Naive thymus-derived CD4-positive, alpha-beta T cell (primary cell): ENCODE data around the gene ANKRD44. TPM values are rescaled to one million over a fixed set of nuclear protein-coding genes. Genes with fewer than 3 reads are reported as not detected.
A peak's percentile ranks its signal among the peaks of the same experiment; 100 is the strongest.
"Not testable (repeated sequence)": the region's sequence is repeated elsewhere in the genome, so short reads cannot be mapped to it uniquely, and the experiment has no call there.

Experiments
- ATAC-seq: fragments of 150-1000 bp; cut with Tn5 transposase; 2 replicates; pipeline ENCODE4 v1.10.0; 2021; ENCODE audit warnings: mild to moderate bottlenecking, moderate library complexity
- CTCF ChIA-PET: fragments of 350-600 bp; sonication (Branson Sonifier 250); formaldehyde crosslinking; loops from one replicate; lab custom pipeline; 2021; ENCODE audit warnings: antibody characterized with exemption; lab: Charles Lee
- POLR2A ChIA-PET: fragments of 350-600 bp; sonication (Branson Sonifier 250); formaldehyde crosslinking; loops from one replicate; lab custom pipeline; 2021; ENCODE audit warnings: antibody characterized with exemption, inconsistent platforms; lab: Charles Lee
- DNase-seq, 9 donors: peaks; one replicate each; pipeline versions ENCODE4 v3.0.0 to v3.0.0-alpha.2; 2020 to 2022; ENCODE audit warnings: mixed read lengths in 1 of 9
- H3K27ac ChIP-seq: one replicate; pipeline ENCODE4 v1.7.0; 2013; ENCODE audit warnings: mild to moderate bottlenecking, low read depth, low read length, moderate library complexity
- H3K27me3 ChIP-seq, 2 donors: one replicate each; pipeline ENCODE4 v1.7.0; 2013; ENCODE audit warnings: low read length in 2 of 2, mild to moderate bottlenecking in 2 of 2, moderate library complexity in 2 of 2; ENCODE audit not compliant: control insufficient read depth in 2 of 2, insufficient read depth in 2 of 2
- H3K36me3 ChIP-seq, 3 experiments: 1 replicate in 2 of 3; 2 replicates in 1 of 3; pipeline ENCODE4 v1.7.0; 2013; ENCODE audit warnings: low read length in 3 of 3, mild to moderate bottlenecking in 3 of 3, moderate library complexity in 1 of 3; ENCODE audit not compliant: insufficient read depth in 3 of 3, control insufficient read depth in 2 of 3
- H3K4me1 ChIP-seq, 2 donors: one replicate each; pipeline ENCODE4 v1.7.0; 2013; ENCODE audit warnings: low read length in 2 of 2, mild to moderate bottlenecking in 2 of 2, moderate library complexity in 1 of 2; ENCODE audit not compliant: control insufficient read depth in 2 of 2, insufficient read depth in 2 of 2
- H3K4me3 ChIP-seq: 2 replicates; pipeline ENCODE4 v1.7.0; 2013; ENCODE audit warnings: mild to moderate bottlenecking, low read length
- H3K9me3 ChIP-seq, 3 experiments: 1 replicate in 2 of 3; 2 replicates in 1 of 3; pipeline ENCODE4 v1.7.0; 2013; ENCODE audit warnings: low read length in 3 of 3; ENCODE audit not compliant: control insufficient read depth in 2 of 3
- H3K27ac Mint-ChIP-seq, 9 donors: one replicate each; pipeline ENCODE4 v1.8.0; 2020 to 2022; ENCODE audit warnings: mixed read lengths in 9 of 9, mild to moderate bottlenecking in 8 of 9, moderate library complexity in 5 of 9, inconsistent platforms in 2 of 9
- H3K27me3 Mint-ChIP-seq, 5 donors: one replicate each; pipeline ENCODE4 v1.8.0; 2021 to 2022; ENCODE audit warnings: mixed read lengths in 5 of 5, mild to moderate bottlenecking in 1 of 5
- H3K36me3 Mint-ChIP-seq, 5 donors: one replicate each; pipeline ENCODE4 v1.8.0; 2020 to 2022; ENCODE audit warnings: mixed read lengths in 5 of 5, mild to moderate bottlenecking in 3 of 5, inconsistent platforms in 1 of 5
- H3K4me1 Mint-ChIP-seq, 7 donors: one replicate each; pipeline ENCODE4 v1.8.0; 2020 to 2022; ENCODE audit warnings: mixed read lengths in 7 of 7, mild to moderate bottlenecking in 3 of 7, inconsistent platforms in 1 of 7
- H3K4me3 Mint-ChIP-seq, 10 donors: one replicate each; pipeline ENCODE4 v1.8.0; 2020 to 2022; ENCODE audit warnings: mild to moderate bottlenecking in 10 of 10, mixed read lengths in 10 of 10, moderate library complexity in 6 of 10, inconsistent platforms in 2 of 10
- H3K9me3 Mint-ChIP-seq, 11 donors: one replicate each; pipeline ENCODE4 v1.8.0; 2020 to 2022; ENCODE audit warnings: mixed read lengths in 11 of 11, mild to moderate bottlenecking in 4 of 11, inconsistent platforms in 1 of 11, moderate library complexity in 1 of 11
- intact Hi-C, 2 donors: fragments of 100-400 bp; cut with micrococcal nuclease; formaldehyde crosslinking; loops; one replicate each; pipeline ENCODE4 v1.15.1; 2023
- polyA plus RNA-seq, 2 donors: library from polyadenylated mRNA; unstranded; fragments of 300-500 nt; fragmentation: Illumina TruSeq; gene quantifications; one replicate each; pipeline ENCODE4 v1.2.3, GENCODE V29; 2021
- total RNA-seq, 6 experiments: library from RNA in 5 of 6; stranded (reverse) in 5 of 6; gene quantifications; 1 replicate in 5 of 6; 2 replicates in 1 of 6; pipeline ENCODE4 v1.2.3 and lab custom pipeline; 2021 to 2026

Gene ANKRD44
- total and polyA plus RNA-seq, 7 experiments from 2014 or later: 88.6 to 296 (median 235) TPM

DNA sequence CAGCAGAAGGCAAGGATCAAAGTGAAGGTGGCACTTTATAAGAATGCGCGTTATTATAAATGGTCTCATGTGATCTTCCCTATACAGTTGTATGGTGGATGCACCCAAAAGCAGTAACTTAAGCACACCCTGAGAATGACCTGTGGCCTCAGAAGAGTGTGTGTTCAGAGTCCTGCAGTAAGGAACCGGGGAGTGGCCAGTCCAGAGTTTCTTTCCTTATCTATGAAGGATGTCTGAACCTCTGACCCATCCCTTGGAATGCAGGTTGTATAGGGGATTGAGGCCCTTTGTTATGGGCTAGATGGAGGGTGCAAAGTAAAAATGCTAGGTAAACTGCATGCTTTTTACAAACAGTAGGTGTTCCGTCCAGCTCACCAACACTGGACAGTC, 43.6 kb upstream of the ANKRD44 start:
- H3K4me3 Mint-ChIP-seq: no peak overlapping the region
- peaks cover 3 to 31% (median 25%) of the 10 kb centered on the region in 7 donors for H3K4me1 Mint-ChIP-seq
- peaks cover 0 to 8% of the 10 kb centered on the region in 2 donors for H3K4me1 ChIP-seq
- H3K9me3 ChIP-seq: no peaks in the 10 kb centered on the region
- ChIA-PET POLR2A (no interaction called here), CTCF (interaction anchor here (0.9 kb wide), 1 partner anchor 241 kb away, joined by 6 read pairs; no protein-coding TSS in a partner anchor)
- no peak for DNase-seq
- H3K27me3 ChIP-seq: no peaks in the 10 kb centered on the region
- intact Hi-C loops: no loop called here
- no peaks in the 10 kb centered on the region for H3K27me3 Mint-ChIP-seq
- no peaks in the 10 kb centered on the region for H3K36me3 ChIP-seq
- peaks cover 0 to 2% (median 0%) of the 10 kb centered on the region in 11 donors for H3K9me3 Mint-ChIP-seq
- no peak for ATAC-seq
- no peak overlapping the region for H3K27ac ChIP-seq
- no peak overlapping the region for H3K27ac Mint-ChIP-seq
- no peak overlapping the region for H3K4me3 ChIP-seq
- H3K36me3 Mint-ChIP-seq: peaks cover 0 to 4% (median 0%) of the 10 kb centered on the region in 5 donors

DNA sequence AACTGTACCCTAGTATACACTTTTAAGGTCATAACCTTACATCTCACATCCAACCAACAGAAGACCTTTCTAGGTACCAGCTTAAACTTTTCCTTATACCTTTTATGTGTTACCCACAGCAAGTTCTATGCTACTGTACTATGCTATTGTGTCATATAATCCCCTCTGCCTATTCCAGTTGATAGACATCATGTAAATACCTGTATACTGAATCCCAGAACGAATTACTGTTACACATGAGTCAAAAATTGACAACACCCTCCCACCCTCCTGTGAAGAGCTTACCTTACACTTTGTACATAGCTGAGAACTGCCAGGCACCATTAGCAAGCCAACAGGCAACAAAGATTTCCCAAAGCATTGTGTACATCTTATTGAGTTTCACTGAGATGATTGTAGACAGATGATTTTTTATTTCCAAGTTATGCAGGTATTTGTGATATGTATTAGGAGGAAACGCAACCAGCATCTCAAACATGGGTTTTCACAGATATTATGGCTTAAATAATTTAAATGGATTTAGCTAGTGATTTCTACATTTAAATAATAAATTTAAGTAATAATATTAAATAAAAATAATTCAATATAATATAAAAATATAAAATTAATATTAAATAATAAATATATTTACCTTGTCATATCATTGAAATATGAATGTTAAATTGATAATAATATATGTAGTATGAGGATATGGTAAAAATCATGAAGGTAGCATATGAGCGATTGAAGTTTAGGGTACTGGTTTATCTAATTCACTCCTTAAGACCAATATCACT, 43.0 kb upstream of the ANKRD44 start:
- Histone ChIP-seq H3K4me1 (peaks cover 0 to 3% of the 10 kb centered on the region in 2 donors), H3K4me3 (no peak overlapping the region), H3K27ac (no peak overlapping the region), H3K36me3 (no peaks in the 10 kb centered on the region), H3K27me3 (no peaks in the 10 kb centered on the region), H3K9me3 (no peaks in the 10 kb centered on the region)
- intact Hi-C loops: no loop called here
- no peaks in the 10 kb centered on the region for H3K27me3 Mint-ChIP-seq
- H3K27ac Mint-ChIP-seq: no peak overlapping the region
- CTCF ChIA-PET: interaction anchor here (0.9 kb wide), 1 partner anchor 240 kb away, joined by 6 read pairs; no protein-coding TSS in a partner anchor
- H3K36me3 Mint-ChIP-seq: peaks cover 0 to 4% (median 0%) of the 10 kb centered on the region in 5 donors
- H3K4me1 Mint-ChIP-seq: peaks cover 3 to 25% (median 19%) of the 10 kb centered on the region in 7 donors
- DNase-seq (no peak), ATAC-seq (no peak)
- no peaks in the 10 kb centered on the region for H3K9me3 Mint-ChIP-seq
- H3K4me3 Mint-ChIP-seq: no peak overlapping the region
- POLR2A ChIA-PET: interaction anchor here (0.7 kb wide), 2 partner anchors 30 to 42 kb away, joined by 3 to 4 read pairs; no protein-coding TSS in a partner anchor

DNA sequence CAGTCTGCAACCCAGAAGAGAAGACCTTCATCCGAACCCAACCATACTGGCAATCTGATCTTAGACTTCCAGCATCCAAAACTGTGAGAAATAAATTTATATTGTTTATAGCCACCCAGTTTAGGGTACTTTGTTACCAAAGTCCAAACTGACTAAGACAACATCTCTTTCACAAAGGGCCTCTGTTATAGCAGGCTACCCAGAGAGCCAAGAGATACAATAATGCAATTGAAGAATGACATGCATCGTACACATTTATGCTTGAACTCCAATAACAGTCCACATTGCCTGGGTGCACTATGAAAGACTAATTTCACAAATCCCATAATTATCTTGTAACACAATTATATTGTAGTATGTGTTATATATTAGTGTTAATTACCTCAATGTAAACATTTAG, 39.1 kb upstream of the ANKRD44 start:
- POLR2A ChIA-PET: interaction anchor here (0.6 kb wide), 1 partner anchor 135 kb away, joined by 3 read pairs; no protein-coding TSS in a partner anchor
- DNase-seq (no peak), ATAC-seq (no peak)
- peaks cover 0 to 12% (median 3%) of the 10 kb centered on the region in 7 donors for H3K4me1 Mint-ChIP-seq
- peak overlapping the region in 1 of 9 donors; percentile 35 for H3K27ac Mint-ChIP-seq
- no peaks in the 10 kb centered on the region for H3K9me3 Mint-ChIP-seq
- H3K4me3 Mint-ChIP-seq: no peak overlapping the region
- Histone ChIP-seq H3K4me1 (no peaks in the 10 kb centered on the region), H3K27ac (no peak overlapping the region), H3K36me3 (no peaks in the 10 kb centered on the region), H3K27me3 (no peaks in the 10 kb centered on the region), H3K9me3 (no peaks in the 10 kb centered on the region), H3K4me3 (no peak overlapping the region)
- intact Hi-C loops: no loop called here
- H3K27me3 Mint-ChIP-seq: no peaks in the 10 kb centered on the region
- peaks cover 0 to 4% (median 0%) of the 10 kb centered on the region in 5 donors for H3K36me3 Mint-ChIP-seq
- CTCF ChIA-PET: no interaction called here

DNA sequence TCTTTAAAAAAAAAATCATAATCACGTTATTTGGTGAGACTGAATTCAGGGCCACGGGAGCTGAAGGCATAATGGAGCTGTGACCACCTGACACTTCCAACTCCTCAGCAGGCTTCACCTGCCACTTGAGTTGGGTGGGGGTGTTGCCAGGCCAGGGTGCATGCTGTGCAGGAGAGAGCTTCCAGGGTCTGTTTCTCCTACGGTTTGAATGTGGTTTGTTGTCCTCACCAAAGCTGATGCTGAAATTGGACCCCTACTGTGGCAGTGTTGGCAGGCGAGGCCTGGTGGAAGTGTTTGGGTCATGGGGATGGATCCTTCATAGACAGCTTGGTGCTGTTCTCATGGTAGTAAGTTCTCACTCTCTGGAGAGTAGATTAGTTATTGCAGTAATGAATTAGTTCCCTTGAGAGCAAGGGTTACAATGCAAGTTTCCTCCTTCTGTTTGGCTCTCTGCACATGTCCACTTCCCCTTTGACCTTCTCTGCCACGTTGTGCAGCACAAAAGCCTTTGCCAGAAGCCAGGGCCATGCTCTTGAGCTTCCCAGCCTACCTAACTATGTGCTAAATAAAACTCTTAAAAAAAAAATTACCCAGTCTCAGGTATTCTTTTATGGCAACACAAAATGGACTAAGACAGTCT, 38.3 kb upstream of the ANKRD44 start:
- Mint-ChIP-seq H3K9me3 (no peaks in the 10 kb centered on the region), H3K27me3 (no peaks in the 10 kb centered on the region), H3K4me1 (peaks cover 0 to 12% (median 2%) of the 10 kb centered on the region in 7 donors), H3K36me3 (peaks cover 0 to 4% (median 0%) of the 10 kb centered on the region in 5 donors), H3K4me3 (no peak overlapping the region), H3K27ac (no peak overlapping the region)
- Histone ChIP-seq H3K36me3 (no peaks in the 10 kb centered on the region), H3K4me3 (no peak overlapping the region), H3K9me3 (no peaks in the 10 kb centered on the region), H3K27me3 (no peaks in the 10 kb centered on the region), H3K4me1 (no peaks in the 10 kb centered on the region), H3K27ac (no peak overlapping the region)
- no peak for ATAC-seq
- CTCF ChIA-PET: interaction anchor here (0.8 kb wide), 1 partner anchor 212 kb away, joined by 4 read pairs; no protein-coding TSS in a partner anchor
- intact Hi-C loops: no loop called here
- DNase-seq: no peak
- POLR2A ChIA-PET: interaction anchor here (0.6 kb wide), 1 partner anchor 9 kb away, joined by 5 read pairs; no protein-coding TSS in a partner anchor

DNA sequence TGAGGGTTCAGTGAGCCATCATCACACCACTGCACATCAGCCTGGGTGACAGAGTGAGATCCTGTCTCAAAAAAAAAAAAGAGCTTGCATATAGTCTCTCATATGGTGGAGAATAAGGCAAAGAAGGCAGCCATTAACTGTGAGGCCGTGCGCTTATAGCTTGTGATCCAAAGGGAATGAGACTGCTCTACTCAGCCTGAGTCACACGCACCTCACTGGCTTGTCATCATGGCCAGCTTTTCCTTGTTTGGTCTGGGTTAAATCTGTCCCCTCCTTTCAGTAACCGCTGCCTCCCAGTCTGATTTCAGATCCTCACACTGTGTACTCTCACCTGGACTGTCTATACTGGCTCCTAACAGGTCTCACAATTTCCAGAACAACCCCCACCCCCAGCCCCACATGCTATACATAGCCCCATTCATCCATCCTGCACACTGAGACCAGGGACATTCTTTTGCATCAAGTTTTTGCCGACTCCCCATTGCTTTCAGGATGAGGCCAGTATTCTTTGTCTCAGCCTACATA, 35.3 kb upstream of the ANKRD44 start:
- peaks cover 0 to 4% (median 0%) of the 10 kb centered on the region in 5 donors for H3K36me3 Mint-ChIP-seq
- H3K27me3 ChIP-seq: no peaks in the 10 kb centered on the region
- H3K9me3 Mint-ChIP-seq: no peaks in the 10 kb centered on the region
- no peak overlapping the region for H3K27ac ChIP-seq
- H3K9me3 ChIP-seq: no peaks in the 10 kb centered on the region
- no peaks in the 10 kb centered on the region for H3K36me3 ChIP-seq
- H3K4me1 ChIP-seq: no peaks in the 10 kb centered on the region
- ATAC-seq: no peak
- H3K4me3 ChIP-seq: no peak overlapping the region
- ChIA-PET POLR2A (interaction anchor here (0.6 to 1.1 kb wide), 2 partner anchors 27 to 119 kb away, joined by 3 read pairs; no protein-coding TSS in a partner anchor), CTCF (interaction anchor here (0.9 to 1.2 kb wide), 2 partner anchors 12 to 19 kb away, joined by 3 to 4 read pairs; no protein-coding TSS in a partner anchor)
- intact Hi-C loops: no loop called here
- no peak for DNase-seq
- H3K27me3 Mint-ChIP-seq: no peaks in the 10 kb centered on the region
- peak overlapping the region in 1 of 9 donors; percentile 35 for H3K27ac Mint-ChIP-seq
- H3K4me1 Mint-ChIP-seq: peaks cover 0 to 12% (median 4%) of the 10 kb centered on the region in 7 donors
- no peak overlapping the region for H3K4me3 Mint-ChIP-seq

DNA sequence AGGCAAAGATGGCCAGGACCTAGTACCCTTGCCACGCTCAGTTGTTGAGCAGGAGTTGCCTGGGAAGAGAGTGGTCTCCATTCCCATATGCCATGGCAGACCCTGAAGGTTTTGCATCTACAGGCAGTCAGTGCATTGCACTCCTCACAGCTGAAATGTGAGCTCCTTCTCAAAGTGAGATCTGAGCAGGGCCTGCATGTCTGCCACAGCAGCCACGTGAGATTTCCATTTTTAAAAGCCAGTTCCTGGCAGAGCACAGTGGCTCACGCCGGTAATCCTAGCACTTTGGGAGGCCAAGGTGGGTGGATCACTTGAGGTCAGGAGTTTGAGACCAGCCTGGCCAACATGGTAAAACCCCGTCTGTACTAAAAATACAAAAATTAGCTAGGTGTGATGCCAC, 33.4 kb upstream of the ANKRD44 start:
- ATAC-seq, H3K36me3 ChIP-seq, DNase-seq, intact Hi-C loops, H3K27ac Mint-ChIP-seq, H3K36me3 Mint-ChIP-seq, H3K9me3 ChIP-seq, H3K27ac ChIP-seq, H3K27me3 ChIP-seq, H3K4me1 ChIP-seq, H3K27me3 Mint-ChIP-seq, H3K9me3 Mint-ChIP-seq, H3K4me3 ChIP-seq, CTCF ChIA-PET, H3K4me3 Mint-ChIP-seq, POLR2A ChIA-PET: not testable (repeated sequence)
- peaks cover 4 to 21% (median 16%) of the 10 kb centered on the region in 7 donors for H3K4me1 Mint-ChIP-seq
